A673 (cell line): ENCODE measurements around the gene NEDD4L.

ENCODE experiments used
- CTCF ChIP-seq: fragments of 300-800, 200-600 bp; sonication (generic); conservative IDR thresholded peaks from 2 replicates; pipeline ENCODE4 v1.5.1; 2017; ENCODE audit warnings: low read depth, mild to moderate bottlenecking, antibody characterized with exemption, low read length, moderate library complexity, mixed read lengths
- EZH2 ChIP-seq: fragments of 200-600 bp; sonication (generic); IDR thresholded peaks from 2 replicates; pipeline ENCODE4 v1.6.1; 2017; ENCODE audit warnings: borderline replicate concordance, low read depth, mild to moderate bottlenecking, mixed read lengths, antibody characterized with exemption, low read length; ENCODE audit not compliant: poor library complexity, severe bottlenecking

GRCh38 chr18:58345875-58346274 is 301.8 kb downstream of the NEDD4L start:
- TF ChIP-seq EZH2: no peak
- TF ChIP-seq CTCF: no peak
